Activated CD4-positive, alpha-beta T cell treated with anti-CD3 and anti-CD28 coated beads, Interleukin-10, Interleukin-2, amounts not matched to agents 100 ng/mL and 50 ng/mL, durations not matched to agents 16 hours and 8 hours (primary cell): ENCODE results near the gene TMEM238L.

Experiments used
- DNase-seq: peaks from one replicate; pipeline ENCODE4 v3.0.0-alpha.2; 2020

The TMEM238L gene

DNA sequence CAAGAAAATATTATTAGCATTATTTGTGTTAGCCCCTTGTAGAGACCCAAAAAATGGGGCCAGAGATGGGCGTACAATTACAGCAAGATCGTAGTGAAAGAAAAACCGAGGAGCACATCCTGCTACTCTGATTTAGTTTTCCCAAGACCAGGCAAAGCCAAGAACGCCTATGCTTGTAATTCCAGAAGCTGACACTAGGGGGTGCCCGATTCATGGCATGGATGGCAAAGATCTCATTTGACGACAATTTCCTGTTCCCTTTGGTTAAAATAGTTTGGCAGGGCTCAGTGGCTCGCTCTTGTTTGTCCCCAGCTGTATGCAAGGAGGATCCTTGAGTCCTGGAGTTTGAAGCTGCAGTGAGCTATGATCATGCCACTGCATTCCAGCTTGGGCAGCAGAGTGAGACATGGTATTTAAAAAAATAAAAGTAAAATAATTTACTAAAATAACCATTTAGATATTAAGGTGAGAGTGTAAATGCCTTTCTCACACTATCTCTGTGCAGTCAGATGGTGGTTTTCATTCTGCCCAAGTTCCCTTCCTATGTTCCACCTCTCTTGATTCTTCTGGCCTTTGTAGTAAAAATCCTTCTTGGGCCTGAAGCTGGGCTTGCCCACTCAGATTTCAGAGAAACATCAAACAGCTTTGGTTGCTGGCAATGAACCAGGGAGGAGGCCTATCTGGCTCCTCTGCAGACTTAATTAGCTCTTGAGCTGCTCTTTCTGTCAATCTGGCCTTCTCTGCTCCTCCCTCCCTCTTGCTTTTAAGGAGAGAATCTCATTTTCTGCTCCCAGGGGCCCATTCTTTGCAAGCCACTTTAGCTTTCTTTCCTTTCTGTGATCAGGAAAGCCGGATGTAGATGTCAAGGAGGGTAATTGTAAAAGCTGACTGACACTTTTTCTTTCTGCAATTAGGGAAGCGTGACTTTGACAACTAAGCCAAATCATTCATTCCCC lies 31.2 kb downstream of the TMEM238L start:
- peak; percentile 63 for DNase-seq

GRCh38 chr17:10771148-10771547 lies 32.8 kb downstream of the TMEM238L start:
- no peak for DNase-seq

DNA sequence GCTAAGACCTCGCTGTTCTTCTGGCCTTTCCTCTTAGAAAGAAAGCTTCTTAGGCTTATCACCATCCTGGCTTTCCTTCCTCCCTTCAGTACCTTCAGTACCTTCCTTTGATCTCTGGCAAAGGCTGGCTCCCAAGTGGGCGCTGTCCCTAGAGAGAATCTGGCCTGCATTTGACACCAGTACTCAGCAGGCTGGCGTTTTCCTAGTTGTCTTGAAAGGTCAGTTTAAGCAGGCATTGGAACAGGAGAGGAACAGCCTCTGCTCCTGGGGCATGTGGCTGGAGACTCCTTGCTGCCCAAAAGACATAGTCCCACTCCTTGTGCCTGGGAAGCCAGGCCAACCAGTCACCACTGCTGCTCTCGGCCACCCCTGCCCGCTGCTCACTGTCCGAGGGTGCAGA lies 34.1 kb downstream of the TMEM238L start:
- no peak for DNase-seq

- no peak for DNase-seq
Observed at GRCh38 chr17:10768750-10769251, 35.1 kb downstream of the TMEM238L start.

GRCh38 chr17:10767232-10767631 lies 36.7 kb downstream of the TMEM238L start:
- DNase-seq = no peak

DNA sequence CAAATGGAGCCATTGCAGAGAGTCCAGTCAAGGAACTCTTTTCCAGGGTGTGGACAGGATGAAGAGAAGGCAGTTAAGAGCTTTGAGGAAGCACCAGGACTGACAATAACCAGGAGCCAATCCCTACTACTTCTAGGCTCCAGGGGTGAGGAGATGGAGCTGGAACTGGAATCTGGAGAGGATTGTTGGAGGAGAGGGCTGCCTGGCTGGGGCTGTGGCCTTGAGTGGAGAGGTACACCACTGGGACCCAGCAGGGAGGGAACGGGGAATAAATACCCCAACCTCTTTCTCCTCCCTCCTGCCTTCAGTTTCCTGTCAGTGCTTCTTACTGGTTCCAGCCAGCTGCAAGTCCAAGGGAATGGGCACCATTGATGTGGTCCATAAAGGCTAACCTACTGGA lies 41.9 kb downstream of the TMEM238L start:
- no peak for DNase-seq

DNA sequence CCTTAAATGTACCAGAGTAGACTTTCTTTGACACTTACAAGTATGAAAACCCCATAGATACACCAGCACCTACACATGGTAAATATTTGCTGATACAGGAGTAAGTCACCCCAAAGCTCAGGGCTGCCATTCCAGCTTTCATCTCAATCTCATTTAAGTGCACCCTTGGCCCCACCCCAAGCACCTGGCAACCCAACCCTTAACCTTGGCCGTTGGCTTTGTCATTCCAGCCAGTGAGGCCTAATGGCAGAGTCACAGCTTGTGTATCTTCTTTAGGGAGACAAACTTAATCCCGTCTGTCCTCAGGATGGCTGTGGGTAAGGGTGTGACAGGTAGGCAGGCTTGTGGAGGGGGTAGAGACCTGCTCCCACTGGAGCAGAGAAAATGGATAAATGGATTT lies 42.6 kb downstream of the TMEM238L start:
- no peak for DNase-seq

GRCh38 chr17:10758062-10758461 lies 45.8 kb downstream of the TMEM238L start:
- DNase-seq = no peak

GRCh38 chr17:10757647-10758046 lies 46.3 kb downstream of the TMEM238L start:
- DNase-seq = no peak

GRCh38 chr17:10757067-10757466 lies 46.8 kb downstream of the TMEM238L start:
- no peak for DNase-seq

DNA sequence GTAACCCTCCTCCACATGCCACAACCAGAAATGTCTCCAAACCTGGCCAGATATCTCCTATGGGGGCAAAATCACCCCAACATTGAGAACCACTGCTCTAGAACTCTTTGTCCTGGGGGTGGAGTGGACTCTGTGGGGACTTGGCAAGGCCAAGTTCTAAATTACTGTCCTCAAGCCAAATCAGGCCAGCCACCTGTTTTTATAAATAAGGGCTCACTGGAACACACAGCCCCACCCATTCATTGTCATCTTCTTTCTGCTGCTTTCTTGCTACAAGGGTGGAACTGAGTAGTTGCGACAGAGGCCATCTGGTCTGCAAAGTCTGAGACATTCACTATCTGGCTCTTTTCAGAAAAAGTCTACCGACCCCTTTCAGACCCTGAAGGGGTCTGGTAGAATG lies 47.3 kb downstream of the TMEM238L start:
- DNase-seq = no peak

- DNase-seq = no peak
Observed at GRCh38 chr17:10756185-10756584, 47.7 kb downstream of the TMEM238L start.

DNA sequence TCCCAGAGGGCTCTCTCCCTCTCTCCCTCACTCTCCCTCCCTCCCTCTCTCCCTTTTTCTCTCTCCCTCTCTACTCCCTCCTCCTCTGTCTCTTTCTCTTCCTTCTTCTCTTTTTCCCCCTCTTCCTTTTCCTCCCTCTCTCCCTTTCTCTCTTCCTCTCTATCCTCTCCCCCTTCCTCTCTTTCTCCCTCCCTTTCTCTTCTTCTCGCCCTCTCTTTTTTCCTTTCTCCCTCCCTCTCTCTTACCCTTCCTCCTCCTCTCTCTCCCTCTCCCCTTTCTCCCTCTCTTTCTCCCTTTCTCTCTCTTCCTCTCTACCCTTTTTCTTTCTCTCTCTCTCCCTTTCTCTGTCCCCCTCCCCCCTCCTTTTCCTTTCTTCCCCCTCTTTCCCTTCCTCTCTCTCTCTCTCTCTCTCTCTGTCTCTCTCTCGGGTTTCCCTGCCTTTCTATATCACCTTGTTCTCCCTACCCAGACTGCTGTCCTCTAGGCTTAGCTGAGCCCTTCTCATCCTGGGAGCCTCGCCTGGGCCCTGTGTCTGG lies 48.2 kb downstream of the TMEM238L start:
- no peak for DNase-seq

- DNase-seq = no peak
Observed at GRCh38 chr17:10754861-10755591, 48.9 kb downstream of the TMEM238L start.

DNA sequence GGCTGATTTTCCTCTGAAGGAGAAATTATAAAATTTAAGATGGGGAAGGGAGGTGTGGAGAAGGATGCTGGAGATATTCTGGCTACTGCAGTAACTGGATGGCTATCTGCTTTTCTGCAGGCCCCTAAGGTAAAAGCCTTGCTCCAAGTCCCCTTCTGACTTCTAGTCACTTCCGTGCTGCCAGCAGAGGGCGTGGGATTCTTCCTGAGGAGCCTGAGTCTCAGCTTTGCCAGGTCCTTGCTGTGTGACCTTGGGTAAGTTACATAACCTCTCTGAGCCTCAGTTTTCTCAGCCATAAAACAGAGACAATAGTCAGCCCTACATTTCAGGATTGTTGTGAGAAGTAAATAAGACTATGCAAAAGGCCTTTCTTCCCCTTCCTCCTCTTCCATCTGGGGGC lies 49.8 kb downstream of the TMEM238L start:
- DNase-seq = peak; percentile 45

DNA sequence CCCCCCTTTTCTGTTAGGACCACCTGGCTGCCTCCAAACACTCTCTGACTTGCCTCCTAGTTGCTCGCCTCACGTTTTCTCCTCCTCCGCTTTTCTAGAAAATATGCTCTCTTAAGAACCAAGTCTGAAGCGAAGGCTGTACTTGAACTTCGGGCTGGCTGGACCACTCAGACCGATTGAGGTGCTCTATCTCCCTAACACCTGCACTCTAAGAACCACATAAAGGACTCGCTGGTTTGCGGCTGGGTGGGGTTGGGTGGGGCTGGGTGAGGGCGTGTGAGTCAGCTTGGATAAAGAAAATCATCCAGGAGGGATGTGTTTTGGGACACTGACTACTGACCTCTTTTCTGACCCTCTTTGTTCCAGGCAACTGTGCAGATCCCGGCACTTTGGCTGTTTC lies 51.2 kb downstream of the TMEM238L start:
- DNase-seq = no peak

DNA sequence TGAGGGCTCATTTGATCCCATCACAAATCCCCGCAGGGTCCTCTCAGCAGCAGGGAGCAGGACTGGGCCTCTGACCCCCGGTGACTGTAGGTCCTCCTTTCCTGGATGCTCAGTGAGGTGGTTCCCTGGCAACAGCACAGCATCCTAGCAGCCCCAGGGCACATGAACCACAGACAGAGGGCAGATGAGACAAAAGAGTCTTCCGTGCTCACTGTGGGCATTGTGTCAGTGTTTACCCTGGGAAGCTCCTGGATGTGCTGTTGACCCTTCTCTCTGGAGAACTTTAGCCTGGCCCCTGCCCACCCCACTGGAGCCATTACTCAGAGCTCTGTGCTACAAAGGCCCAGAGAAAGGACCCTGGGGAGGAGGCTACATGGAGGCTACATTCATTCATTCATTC lies 52.3 kb downstream of the TMEM238L start:
- DNase-seq = no peak

DNA sequence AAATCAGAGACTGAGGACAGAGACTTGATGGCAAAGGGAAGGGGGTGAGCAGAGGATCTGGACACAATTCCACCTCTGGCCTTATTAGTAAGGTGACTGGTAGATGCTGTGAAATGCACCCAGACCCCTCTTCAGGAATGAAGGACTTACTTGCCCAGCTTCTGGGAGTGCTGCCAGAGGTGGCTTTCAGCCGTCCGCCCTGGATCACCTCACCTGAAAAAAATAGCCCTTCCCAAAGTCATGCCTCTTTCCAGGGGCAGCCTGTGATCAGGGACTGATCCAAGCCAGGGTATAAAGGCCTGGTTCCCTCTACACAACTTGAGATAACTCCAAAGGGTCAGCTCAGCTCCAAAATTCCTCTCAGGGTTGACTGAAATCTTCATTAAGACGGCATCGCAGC lies 53.7 kb downstream of the TMEM238L start:
- no peak for DNase-seq

GRCh38 chr17:10748531-10749181 lies 55.2 kb downstream of the TMEM238L start:
- no peak for DNase-seq

DNA sequence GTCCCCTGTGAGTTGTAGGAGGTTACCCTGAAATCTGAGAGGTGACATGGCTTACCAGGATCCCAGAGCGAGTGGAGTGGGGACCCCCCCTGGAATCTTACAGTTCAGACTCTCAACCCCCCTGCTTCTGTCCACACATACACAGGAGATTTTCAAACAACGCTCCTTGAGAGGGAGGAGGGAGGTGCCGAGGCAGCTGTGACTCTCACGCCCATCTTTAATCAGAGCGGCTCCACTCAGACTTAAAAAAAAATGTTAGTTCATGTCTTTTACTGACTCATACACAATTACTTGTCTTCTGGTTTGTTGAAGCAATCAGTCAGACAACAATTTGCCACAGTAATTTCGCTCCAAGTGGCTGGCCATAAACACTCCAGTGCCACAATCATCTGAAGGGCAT lies 58.7 kb downstream of the TMEM238L start:
- no peak for DNase-seq
